Measurements from ENCODE around the gene VWA5B1.
A peak's percentile ranks its signal among the peaks of the same experiment; 100 is the strongest.
"Not testable (repeated sequence)": the region's sequence is repeated elsewhere in the genome, so short reads cannot be mapped to it uniquely, and the experiment has no call there.

VWA5B1 gene

DNA sequence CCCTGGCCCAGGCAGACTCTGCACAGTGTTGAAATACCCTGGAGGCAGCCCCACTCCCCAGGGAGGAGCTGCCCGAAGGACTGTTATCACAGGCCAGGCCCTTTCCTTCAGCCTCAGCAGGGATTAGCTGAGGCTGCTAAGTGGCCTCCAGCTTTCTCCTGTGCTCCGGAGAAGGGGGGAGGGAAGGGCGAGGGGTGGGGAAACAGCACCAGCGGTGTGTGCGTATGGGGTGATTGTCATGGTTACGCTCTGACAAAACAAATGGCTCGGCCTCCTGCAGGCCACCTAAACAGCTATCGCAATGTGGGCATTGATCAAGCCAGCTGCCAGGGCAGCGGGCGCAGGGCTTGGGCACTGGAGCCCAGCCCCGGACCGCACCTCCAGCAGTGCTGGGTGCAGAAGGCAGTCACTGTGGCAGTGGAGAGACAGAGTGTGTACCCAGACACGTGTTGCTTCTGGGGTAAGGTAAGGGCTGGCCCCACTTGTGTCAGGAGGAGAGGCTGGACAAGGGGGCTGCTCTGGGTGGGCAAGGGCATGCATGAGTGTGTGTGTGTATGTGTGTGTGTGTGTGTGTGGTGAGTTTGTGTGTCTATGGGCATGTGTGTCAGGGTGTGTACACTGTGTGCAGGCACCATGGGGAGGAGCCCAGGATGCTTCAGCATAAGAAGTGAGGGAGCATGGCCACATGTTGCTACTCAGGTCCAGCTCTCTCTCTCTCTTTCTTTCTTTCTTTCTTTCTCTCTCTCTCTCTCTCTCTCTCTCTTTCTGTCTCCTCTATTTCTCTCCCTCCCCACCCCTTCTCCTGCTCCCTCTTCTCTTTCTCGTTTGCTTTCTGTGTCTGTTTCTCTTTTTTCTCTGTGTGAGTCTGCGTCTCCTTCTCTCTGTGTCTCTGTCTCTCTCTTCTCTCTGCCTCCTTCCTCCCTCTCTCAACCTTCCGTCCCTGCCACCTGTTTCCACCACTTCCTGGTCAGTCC is at the start of gene VWA5B1:
VWA5B1 (plus strand) TSS at position 252 of the 974 bp plus-strand sequence. CDS start 19,727 bp downstream, outside the sequence.
- DNase-seq = no peak

- DNase-seq = no peak
These were observed 47.7 kb upstream of the VWA5B1 start for GRCh38 chr1:20242890-20243479.

DNA sequence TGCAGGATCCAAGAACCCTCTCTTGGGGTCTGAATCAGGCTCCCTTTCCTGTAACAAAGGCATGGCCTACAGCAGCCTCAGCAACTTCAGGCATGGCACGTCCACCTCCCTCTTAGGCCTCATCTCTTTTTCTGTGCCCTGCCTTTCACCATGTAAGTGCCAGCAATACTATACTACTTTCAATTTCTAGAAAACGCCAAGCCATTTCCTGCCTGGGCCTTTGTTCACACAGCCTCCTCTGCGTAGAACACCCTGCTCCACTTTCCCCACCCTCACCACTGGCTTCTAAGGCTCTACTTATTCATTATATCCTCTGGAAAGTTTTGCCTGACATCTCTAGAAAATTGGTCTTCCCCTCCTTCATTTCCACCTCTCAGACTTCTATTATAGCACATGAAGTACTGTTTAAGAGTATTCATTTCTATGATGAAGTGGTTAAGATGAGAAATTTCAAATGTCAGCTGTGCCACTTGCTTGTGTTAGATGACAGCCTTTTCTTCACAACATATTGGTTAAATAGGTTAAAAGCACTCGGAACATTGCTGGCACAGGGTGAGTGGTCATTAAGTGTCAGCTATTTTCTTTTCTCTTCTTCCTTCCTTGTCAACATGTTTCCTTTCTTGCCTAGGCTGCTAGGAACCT is 41.6 kb upstream of the VWA5B1 start:
- no peak for DNase-seq

- DNase-seq = no peak
These were observed 40.2 kb upstream of the VWA5B1 start for GRCh38 chr1:20250340-20250989.

DNA sequence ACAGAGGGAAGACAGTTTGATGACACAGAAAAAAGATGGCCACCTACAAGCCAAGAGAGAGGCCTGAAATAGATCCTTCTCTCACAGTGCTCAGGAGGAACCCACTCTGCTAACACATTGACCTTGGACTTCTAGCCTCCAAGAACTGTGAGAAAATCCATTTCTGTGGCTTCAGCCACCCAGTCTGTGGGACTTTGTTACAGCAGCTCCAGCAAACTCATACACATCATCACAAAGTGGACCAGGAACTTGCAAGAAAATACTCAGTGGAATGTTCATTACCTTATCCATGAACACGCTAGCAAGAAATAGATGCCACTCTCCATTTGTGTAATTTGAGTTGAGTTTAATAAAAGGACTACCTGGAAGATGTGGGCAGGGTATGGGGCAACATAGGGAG is 38.1 kb upstream of the VWA5B1 start:
- no peak for DNase-seq

GRCh38 chr1:20255666-20256065 is 35.0 kb upstream of the VWA5B1 start:
- peak; percentile 72 for DNase-seq

- DNase-seq = no peak
These were observed 31.0 kb upstream of the VWA5B1 start for GRCh38 chr1:20259646-20260045.

- DNase-seq = no peak
These were observed 29.6 kb upstream of the VWA5B1 start for GRCh38 chr1:20261095-20261494.

- no peak for DNase-seq
These were observed 27.7 kb upstream of the VWA5B1 start for GRCh38 chr1:20262810-20263534.

GRCh38 chr1:20265250-20265649 is 25.4 kb upstream of the VWA5B1 start:
- DNase-seq = no peak

- DNase-seq = no peak
These were observed 24.5 kb upstream of the VWA5B1 start for GRCh38 chr1:20266141-20266540.

- DNase-seq = no peak
These were observed 24.0 kb upstream of the VWA5B1 start for GRCh38 chr1:20266642-20267041.

DNA sequence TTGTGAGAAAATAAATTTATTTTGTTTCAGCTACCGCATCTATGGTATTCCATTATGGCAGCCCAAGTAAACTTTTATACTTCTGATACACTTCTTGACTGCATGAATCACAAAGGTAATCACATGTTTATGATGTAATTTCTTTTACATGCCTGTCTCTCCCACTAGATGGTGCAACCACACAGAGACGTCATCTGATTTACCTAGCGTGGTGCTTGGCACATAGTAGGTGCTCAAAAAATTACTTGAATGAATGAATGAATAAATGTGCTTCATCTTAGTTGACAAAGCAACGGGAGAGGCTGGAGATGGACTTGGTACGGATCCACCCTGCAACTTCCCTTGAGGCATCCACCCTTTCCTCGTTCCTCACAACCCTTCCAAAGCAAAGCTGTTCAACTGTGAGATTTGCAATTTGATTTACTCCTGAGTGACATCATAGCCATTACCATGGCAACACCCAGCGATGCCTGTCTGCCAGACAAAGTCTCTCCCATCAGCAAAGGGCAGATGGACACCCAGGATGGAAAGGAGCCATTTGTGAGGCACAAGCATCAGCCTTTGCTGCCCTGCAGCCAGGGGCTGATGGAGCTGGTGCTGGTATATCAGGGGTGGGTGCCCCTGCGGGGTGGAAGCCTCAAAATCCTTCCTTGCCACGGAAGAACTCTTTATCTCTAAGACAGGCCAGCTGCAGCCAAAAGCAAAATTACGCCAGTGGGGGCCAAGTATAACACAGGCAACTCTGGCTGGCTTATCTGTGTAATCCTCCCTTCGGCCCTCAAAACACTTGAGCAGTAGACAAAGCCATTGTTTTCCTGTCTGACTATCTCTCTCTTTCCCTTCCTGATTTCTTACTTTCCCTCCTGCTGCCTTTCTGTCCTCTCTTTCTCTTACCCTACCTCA is 18.9 kb upstream of the VWA5B1 start:
- no peak for DNase-seq

GRCh38 chr1:20273716-20274115 is 17.0 kb upstream of the VWA5B1 start:
- not testable (repeated sequence) for DNase-seq

- DNase-seq = no peak
These were observed 15.3 kb upstream of the VWA5B1 start for GRCh38 chr1:20275319-20275925.

GRCh38 chr1:20276485-20277159 is 14.1 kb upstream of the VWA5B1 start:
- DNase-seq = no peak

DNA sequence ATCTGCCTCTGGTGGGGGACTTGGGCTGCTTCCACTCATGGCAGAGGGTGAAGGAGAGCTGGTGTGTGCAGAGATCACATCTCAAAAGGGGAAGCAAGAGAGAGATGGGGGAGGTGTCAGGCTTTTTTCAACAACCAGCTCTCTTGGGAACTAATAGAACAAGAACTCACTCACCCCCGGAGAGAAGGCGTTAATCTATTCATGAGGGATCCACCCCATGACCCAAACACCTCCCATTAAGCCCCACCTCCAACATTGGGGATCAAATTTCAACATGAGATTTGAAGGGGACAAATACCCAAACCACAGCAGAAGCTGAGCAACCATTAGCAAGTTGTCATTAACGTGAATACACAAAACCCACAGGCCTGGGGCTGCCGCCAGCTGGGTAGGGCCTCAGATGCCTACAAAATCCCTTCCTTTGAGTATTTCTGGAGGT is 12.0 kb upstream of the VWA5B1 start:
- no peak for DNase-seq

- DNase-seq = no peak
These were observed 11.2 kb upstream of the VWA5B1 start for GRCh38 chr1:20279509-20279908.

- no peak for DNase-seq
These were observed 10.3 kb upstream of the VWA5B1 start for GRCh38 chr1:20280341-20280740.

DNA sequence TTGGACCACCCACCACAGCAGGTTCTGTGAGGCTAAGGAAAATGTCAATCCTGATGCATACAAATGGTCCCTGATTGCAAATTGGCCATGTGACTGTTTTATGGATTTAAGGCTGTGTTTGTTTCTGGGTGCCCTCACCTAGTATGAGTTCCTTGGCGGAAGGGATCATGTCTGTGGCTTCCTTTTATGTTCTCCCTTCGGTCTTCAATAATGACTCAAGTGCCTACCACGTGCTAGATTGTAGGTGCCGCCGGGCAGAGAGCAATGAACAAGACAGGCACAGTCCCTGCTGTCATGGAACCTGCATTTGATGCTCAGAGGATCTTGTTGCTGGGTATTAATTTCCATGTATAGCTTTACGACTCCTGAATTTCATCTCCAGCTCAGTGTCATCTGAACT is 9.8 kb upstream of the VWA5B1 start:
- DNase-seq = no peak

Data from NCI-H1694 (cell line).